ENCODE data around the gene CACNG7. TPM values are rescaled to one million over a fixed set of nuclear protein-coding genes. Genes with fewer than 3 reads are reported as not detected.

The CACNG7 gene
- total and polyA plus RNA-seq, 4 donors, result not detected

- 7% methylated on average over 54 of the region's 54 CpGs for WGBS
- DNase-seq (ENCODE audit: low spot score), result no peak
Measured at GRCh38 chr19:53977991-53978731, 69.1 kb downstream of the CACNG7 start.

GRCh38 chr19:53978975-53979801 is 70.1 kb downstream of the CACNG7 start:
- DNase-seq (ENCODE audit: low spot score), result no peak
- WGBS, result 6% methylated on average over 19 of the region's 19 CpGs
- no peak overlapping the region for H3K9ac ChIP-seq (ENCODE audit: low read depth in 1 of 2, low read length in 2 of 2)
- peaks cover 4 to 15% (median 11%) of the 10 kb centered on the region in 4 donors for H3K27me3 ChIP-seq (ENCODE audit: control insufficient read depth in 4 of 4, insufficient read depth in 4 of 4, low read length in 3 of 4)
- H3K4me3 ChIP-seq (ENCODE audit: low read depth in 1 of 3, low read length in 3 of 3), result no peak overlapping the region
- H3K9me3 ChIP-seq (ENCODE audit: control insufficient read depth in 4 of 4, low read length in 3 of 4), result peaks cover 0 to 3% (median 1%) of the 10 kb centered on the region in 4 donors
- H3K27ac ChIP-seq (ENCODE audit: low read depth in 1 of 2, low read length in 2 of 2), result no peak overlapping the region
- TF ChIP-seq HNF4G (IDR thresholded peaks at IDR 0.05) (no peak), NR2F2 (IDR thresholded peaks at IDR 0.05) (no peak), HNF4A (conservative IDR thresholded peaks at IDR 0.05) (no peak), SP1 (IDR thresholded peaks at IDR 0.05) (no peak), FOXA2 (IDR thresholded peaks at IDR 0.05) (no peak), EGR1 (IDR thresholded peaks at IDR 0.05; ENCODE audit: low read depth in 2 of 2) (no peak), ATF3 (IDR thresholded peaks at IDR 0.05) (no peak), REST (IDR thresholded peaks at IDR 0.05) (no peak), TAF1 (conservative IDR thresholded peaks at IDR 0.05) (no peak), GABPA (IDR thresholded peaks at IDR 0.05 in 1 of 2, conservative IDR thresholded peaks at IDR 0.05 in 1 of 2) (no peak), YY1 (IDR thresholded peaks at IDR 0.05) (no peak)
- H3K4me1 ChIP-seq (ENCODE audit: control insufficient read depth in 4 of 4, insufficient read depth in 4 of 4, low read length in 3 of 4), result peaks cover 4 to 10% (median 5%) of the 10 kb centered on the region in 4 donors
- no peaks in the 10 kb centered on the region for H3K36me3 ChIP-seq (ENCODE audit: control insufficient read depth in 4 of 4, insufficient read depth in 3 of 4, low read depth in 1 of 4, low read length in 3 of 4)

More at GRCh38 chr19:53977991-53978731, 69.1 kb downstream of the CACNG7 start:
- peaks cover 4 to 10% (median 5%) of the 10 kb centered on the region in 4 donors for H3K4me1 ChIP-seq (ENCODE audit: control insufficient read depth in 4 of 4, insufficient read depth in 4 of 4, low read length in 3 of 4)
- H3K27me3 ChIP-seq (ENCODE audit: control insufficient read depth in 4 of 4, insufficient read depth in 4 of 4, low read length in 3 of 4), result peaks cover 0 to 14% (median 8%) of the 10 kb centered on the region in 4 donors
- peak overlapping the region in 1 of 3 donors; percentile 5 for H3K4me3 ChIP-seq (ENCODE audit: low read depth in 1 of 3, low read length in 3 of 3)
- no peaks in the 10 kb centered on the region for H3K9me3 ChIP-seq (ENCODE audit: control insufficient read depth in 4 of 4, low read length in 3 of 4)
- H3K9ac ChIP-seq (ENCODE audit: low read depth in 1 of 2, low read length in 2 of 2), result no peak overlapping the region
- TF ChIP-seq ATF3 (IDR thresholded peaks at IDR 0.05), result no peak
- TF ChIP-seq MAX (IDR thresholded peaks at IDR 0.05), result no peak
- TF ChIP-seq TAF1 (conservative IDR thresholded peaks at IDR 0.05), result no peak
- TF ChIP-seq SP1 (IDR thresholded peaks at IDR 0.05), result peak; percentile 22
- no peak for TF ChIP-seq HNF4A (conservative IDR thresholded peaks at IDR 0.05)
- TF ChIP-seq FOXA1 (IDR thresholded peaks at IDR 0.05), result no peak
- no peak for TF ChIP-seq NR2F2 (IDR thresholded peaks at IDR 0.05)
- no peaks in the 10 kb centered on the region for H3K36me3 ChIP-seq (ENCODE audit: control insufficient read depth in 4 of 4, insufficient read depth in 3 of 4, low read depth in 1 of 4, low read length in 3 of 4)
- no peak overlapping the region for H3K27ac ChIP-seq (ENCODE audit: low read depth in 1 of 2, low read length in 2 of 2)
